NCI-H1417 treated with DMSO at 0.1 percent for 48 hours (cell line): ENCODE measurements around the gene MGAT5.

Experiments used
- DNase-seq: peaks from one replicate; lab custom pipeline; 2025; lab: John Stamatoyannopoulos, UW

The MGAT5 gene

DNA sequence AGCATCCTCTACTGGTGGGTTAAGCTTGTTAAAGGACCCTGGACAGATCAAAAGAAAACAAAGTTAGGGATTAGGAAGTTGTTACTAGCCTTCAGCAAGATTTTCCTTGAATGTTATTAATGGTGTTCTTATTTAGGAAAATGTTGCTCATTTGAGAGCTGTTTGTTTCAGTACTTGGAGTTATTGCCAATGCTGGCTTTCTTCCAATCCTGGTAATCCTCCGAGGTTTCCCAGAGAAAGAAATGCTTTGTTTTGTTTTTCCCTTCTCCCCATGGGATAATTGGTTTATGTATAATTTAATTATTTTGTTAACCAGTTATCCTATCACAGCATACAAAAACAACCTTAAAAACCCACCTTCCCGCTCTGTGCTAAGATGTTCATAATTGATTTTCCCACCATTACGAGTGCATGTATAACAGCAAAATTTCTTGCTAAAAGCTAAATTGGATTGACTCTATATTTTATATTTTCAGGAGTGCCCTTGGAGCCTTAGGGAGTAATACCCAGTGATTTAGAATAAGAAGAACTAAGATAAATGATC lies 79.8 kb downstream of the MGAT5 start:
- DNase-seq = no peak

DNA sequence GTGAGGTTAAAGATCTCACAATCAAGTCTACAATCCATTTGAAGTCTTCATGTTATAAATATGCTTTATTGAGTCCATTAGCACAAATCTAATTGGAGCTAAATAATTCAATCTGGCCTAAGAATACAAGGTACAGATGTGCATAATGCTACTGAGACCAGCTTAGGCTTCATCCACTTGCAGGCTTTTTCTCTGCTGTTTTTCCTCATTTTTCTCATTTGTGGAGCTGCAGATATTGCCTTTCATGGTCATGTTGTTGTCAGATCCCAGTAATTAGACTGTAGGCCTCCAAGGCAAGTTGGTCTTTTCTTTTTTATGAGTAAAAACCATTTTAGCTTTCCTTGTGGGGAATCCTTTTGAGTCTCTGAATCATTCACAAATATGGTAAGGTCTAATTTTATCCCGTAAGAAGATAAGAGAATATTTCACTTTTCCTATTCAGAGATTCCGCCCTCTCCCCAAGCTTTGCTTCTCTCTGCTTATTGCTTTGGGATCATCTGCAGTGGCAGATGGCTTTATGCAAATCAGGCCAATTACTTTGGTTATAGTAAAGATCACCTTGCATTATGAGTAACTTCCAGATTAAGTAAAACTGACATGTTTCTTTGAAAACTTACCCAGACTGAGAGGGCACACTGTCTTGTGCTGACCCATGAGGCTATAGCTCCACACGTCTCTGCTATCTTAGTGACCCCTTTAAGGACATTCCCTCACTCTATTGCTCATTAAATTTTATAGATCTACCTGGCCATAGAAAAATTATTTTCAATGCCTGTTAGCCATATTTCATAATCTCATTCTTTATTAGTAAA lies 80.9 kb downstream of the MGAT5 start:
- DNase-seq = no peak

DNA sequence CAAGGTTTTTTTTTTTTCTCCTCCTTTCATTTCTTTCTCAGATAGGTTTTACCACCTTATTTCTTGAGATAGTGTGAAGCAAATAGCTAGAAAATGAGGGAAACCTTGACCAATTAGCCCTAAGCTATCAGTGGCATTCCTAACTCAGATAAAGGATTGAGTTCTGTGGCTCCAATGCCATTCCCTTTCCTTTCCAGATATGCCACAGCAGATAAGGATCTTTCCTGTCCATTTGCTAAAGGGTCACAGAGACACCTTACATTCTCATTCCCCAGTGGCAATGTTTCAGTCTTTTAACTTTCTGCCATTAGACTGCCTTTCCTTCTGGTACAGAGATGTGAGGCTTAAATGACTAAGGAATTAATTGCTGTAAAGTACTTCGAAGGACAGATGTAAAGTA lies 81.7 kb downstream of the MGAT5 start:
- no peak for DNase-seq

DNA sequence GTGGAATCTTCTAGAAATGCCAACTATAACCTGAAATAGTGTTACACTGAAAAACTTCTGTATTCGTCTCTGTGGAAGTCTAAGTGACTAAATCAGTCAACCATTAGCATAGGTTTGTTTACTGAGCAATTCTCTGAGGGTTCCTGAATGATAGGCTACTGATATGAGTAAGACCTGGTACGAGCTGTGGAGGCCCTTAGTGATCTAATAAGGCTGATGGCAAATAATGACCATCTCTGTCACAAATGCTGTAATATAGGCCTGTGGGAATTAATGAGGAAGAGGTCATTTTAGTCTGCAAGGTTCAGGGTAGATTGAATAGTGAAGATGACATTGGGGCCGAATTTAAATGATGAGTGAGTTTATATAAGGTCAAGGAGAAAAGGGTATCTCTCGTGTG lies 82.5 kb downstream of the MGAT5 start:
- no peak for DNase-seq

DNA sequence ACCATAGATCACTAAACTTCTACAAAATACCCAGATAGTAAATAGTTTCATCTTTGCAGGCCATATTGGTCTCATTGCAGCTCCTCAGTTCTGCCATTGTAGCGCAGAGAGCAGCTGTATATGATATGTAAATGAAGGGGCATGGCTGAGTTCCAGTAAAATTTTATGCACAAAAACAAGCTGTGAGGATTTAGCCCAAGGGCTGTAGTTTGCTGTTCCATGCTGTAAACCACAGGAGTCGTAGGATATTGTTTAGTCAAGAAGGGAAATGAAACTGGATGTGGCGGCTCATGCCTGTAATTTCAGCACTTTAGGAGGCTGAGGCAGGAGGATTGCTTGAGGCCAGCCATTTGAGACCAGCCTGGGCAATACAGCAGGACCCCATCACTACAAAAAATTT lies 83.0 kb downstream of the MGAT5 start:
- no peak for DNase-seq

DNA sequence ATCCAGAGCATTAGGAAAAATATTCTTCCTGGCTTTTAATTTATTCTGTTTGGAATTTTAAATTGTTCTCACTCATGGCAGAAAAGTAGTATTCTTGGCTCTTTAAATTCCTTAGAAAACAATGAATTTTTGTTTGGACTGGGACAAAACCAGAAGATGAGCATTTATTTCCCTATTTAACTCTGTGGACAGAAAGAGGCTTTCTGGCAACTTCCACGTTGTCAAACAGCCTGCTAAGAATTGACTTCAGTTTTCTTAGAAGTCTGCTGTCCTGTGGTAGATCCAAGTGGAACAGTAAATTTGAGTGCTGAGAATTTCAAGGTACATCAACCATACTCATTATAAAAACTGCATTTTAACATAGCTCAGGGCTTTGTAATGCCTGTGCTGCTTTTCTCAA lies 83.8 kb downstream of the MGAT5 start:
- no peak for DNase-seq

DNA sequence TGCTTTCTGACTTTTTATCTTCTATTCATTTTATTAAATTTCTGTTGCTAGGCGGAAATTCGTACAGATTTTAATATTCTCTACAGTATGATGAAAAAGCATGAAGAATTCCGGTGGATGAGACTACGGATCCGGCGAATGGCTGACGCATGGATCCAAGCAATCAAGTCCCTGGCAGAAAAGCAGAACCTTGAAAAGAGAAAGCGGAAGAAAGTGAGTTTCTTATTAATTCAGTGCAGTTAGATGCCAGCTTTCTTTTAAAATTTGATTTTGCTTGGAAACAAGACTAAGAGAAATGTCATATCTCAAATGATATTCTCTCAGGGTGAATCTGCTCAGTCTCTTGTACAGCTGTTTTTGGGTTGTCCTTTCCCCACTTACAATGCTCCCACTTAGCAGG lies 84.3 kb downstream of the MGAT5 start:
- DNase-seq = no peak

DNA sequence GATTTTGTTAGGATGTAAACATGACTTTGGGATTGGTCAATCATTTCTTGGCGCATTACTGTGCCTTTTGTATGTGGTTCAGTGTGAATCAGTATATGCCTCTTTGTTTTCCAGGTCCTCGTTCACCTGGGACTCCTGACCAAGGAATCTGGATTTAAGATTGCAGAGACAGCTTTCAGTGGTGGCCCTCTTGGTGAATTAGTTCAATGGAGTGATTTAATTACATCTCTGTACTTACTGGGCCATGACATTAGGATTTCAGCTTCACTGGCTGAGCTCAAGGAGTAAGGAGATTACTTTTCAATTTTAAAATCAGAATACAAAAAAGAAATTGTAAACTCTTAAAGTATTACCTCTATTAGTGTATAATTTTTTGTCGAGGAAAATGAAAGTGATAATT lies 87.6 kb downstream of the MGAT5 start:
- DNase-seq = no peak

DNA sequence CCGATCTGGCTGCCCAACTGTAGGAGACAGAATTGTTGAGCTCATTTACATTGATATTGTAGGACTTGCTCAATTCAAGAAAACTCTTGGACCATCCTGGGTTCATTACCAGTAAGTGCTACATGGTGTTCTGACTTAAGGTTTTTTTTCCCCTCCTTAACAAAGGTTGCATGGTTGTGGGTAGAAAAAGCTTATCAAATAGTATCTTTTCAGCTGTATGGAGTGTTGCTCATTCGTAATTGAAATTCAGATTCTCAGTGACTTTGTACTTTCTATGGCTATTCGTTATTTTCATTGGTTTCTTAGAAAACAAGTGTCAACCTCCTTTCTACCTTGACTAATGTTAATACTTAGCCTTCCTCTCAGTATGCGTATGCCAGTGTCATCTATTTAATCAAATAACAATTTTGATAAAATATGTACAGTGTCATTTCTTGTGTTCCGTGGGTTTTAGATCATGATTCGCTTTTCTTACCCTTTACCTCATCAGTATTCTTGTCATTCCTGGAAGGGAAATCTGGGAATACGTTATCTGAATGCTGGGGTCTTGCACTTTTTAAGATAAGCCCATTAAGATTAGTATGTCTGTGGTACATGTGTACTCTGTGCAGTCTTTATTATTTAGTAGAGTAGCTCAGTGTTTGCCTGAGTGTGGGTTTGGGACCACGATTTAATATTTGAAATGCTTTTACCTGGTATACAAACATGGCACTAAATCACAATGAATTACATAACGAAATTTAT lies 91.3 kb downstream of the MGAT5 start:
- DNase-seq = no peak

DNA sequence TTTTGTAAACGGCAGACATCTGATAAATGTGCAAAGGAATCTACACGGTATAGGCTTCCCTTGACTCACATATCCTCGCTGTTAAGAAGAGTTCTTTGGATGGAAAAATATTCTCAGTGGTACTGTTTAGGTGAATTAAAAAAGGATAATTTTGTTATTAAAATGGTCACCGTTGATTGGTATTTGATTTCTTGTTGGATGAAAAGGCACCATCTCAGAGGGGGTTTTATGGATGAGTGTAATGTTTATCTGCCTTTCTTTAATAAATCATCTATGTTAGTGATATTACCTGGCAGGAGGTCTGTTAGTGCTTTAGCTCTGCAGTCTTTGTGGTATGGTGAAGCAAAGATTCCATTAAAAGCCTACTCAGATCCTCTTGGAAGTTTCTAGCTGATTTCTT lies 92.3 kb downstream of the MGAT5 start:
- DNase-seq = no peak

DNA sequence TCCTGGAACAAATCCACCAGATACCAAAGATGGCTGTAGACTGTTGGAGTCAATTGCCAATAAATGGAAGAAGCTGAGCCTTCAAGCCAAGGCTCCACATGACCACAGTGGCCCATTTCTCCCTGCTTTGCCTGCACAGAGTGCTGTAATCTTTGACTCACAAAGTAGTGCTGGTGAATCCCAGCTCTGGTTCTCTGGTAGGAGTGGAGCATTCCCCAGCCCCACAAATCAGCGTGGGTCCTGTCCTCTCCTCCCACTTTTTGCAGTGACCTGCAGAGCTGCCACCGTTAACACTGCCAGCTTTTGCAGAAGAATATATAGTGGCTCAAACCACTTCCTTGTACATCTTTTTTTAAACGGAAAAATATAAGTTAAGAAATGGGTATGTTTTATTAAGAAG lies 93.9 kb downstream of the MGAT5 start:
- no peak for DNase-seq

DNA sequence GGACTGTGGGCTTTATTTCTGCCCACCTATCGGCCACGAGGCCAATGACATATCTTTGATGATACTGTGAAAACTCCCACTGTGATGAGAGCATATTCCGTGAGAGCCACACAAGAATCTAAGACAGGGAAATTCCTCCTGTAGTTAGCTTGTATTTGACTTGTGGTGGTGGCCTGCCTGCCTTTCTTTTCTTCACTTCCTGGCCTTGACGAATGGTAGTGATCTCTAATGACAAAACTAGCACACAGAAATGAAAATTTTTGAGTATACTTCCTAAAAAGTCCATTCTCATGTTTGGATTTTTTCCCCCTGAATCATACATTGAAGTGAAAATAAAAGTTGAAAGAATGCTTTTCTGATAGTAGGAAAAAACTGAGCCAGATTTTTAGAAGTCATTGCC lies 94.4 kb downstream of the MGAT5 start:
- DNase-seq = no peak

DNA sequence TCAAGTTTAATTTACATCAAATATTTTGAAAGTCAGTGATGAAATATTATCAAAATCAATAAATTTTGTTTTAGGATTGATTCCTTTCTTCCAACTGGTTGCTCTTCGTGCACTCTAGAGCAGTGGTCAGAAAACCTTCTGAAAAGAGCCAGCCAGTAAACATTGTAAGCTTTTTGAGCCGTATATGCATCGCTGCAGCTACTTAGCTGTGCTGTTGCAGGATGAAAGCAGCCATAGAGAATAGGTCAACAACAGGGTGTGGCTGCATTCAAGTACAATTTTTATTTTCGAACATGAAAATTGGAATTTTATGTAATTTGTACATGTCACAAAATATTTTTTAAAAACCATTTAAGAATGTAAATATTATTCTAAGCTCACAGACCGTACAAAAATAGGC lies 94.9 kb downstream of the MGAT5 start:
- DNase-seq = no peak

DNA sequence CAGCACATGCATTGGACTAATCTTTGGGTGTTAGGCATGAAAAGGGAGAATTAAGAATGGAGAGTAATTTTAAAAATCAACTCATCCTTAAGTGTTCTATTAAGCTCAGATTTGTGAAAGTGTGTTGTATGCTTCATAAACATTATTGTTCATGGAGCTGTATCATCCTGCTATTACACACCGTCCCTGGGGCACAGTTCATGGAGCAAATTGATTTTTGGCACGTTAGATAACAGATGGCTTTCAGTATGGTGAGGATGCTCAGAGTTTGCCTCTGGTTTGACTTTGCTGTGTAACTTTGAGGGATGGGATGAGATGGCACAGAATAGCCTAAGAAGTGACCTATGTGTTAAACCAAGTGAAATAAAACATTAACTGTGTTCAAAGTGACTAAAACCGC lies 97.1 kb downstream of the MGAT5 start:
- no peak for DNase-seq

DNA sequence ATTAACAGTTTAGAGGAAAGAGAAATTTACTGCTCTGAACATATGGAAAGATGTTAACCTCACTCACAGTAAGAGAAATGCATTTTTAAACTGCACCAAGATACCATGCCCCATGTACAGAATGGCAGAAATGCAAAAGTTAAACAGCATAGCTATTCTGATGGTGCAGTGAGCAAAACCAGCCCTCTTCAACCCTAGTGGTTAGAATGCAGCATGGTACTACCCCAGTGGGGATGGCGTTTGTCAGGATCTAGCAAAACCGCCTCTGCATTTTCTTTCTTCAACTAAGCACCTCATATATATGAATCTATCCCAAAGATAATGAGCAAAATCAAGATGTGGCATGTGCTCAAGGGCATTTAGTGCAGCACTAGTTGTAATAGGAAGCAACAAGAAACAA lies 98.0 kb downstream of the MGAT5 start:
- DNase-seq = no peak

DNA sequence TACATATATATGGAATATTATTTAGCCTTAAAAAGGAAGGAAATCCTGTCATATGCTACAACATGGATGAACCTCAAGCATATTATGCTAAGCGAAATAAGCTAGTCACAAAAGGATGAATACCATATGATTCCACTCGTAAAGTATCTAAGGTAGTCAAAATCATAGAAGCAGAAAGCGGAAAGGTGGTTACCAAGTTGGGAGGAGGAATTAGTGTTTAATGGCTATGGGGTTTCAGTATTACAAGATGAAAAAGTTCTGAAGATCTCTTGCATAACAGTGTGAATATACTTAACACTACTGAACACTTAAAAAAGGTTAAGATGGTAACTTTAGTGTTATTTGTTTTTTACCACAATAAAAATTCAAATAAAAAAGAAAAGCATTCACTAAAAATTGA lies 99.0 kb downstream of the MGAT5 start:
- no peak for DNase-seq

DNA sequence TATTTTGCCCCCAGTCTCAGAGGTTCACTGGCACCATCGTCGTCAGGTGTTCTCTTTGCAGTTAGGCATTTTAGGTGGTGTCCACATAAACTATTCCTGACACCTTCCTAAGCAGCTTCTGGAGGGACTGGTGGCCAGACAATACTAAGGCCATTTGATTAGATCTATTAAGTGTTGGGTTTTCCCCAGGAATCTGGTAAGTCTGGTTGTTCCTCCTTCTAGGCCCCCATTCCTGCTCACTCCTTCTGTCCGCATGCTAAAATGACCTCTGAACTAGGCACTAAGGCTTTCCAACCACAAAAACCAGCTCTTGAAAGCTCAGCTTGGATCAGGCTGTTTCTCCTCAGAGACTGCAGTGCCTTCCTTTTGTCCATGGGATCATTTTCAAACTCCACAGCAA lies 100.7 kb downstream of the MGAT5 start:
- DNase-seq = no peak

DNA sequence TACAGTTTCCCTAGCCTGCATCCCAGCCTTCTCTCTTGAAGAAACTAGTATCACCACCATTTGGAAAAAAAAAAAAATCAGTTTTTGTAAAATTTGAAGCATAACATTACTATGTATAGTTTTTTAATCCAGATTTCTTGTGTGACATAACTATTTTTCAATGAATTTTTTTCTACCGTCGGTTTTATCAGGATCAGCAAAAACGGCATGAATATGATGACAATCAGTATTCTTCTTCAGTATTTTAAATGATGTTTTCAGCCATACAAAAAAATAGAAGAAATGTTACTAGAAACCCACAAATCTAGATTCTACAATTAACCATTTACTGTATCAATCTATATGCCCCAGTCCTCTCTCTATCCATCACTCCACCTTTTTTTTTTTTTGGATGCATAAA lies 103.9 kb downstream of the MGAT5 start:
- no peak for DNase-seq

DNA sequence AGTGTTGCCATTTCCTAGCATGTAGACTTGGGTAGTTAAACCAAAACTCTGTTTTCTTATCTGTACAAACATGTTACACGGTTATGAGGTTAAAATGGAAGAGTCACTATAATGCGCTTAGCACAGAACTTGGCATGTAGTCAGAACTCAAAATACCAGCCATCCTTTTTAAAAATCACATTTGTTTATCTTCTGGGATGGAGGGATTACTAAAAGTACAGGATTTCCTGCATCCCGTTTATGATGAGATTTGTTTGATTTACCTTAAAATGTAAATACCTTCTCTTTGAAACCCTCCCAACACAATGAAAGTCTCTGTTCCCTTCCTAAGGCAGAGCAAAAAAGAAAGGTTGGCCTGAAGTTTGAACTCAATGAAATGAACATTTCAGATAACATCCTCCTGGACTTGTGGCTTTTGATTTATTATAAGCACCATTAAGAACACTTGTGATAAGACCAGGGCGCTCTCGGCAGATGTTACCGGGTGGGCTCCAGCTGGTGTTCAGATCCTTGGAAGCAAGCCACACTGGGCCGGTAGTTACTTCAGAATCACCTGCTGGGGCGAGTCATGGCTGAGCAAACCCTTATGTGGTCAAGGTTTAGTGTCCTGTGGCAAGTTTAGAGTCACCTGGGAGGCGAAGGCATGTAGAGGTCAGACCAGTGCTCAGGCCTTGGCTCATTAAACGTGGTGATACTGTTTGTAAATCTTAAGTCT lies 105.7 kb downstream of the MGAT5 start:
- DNase-seq = no peak

DNA sequence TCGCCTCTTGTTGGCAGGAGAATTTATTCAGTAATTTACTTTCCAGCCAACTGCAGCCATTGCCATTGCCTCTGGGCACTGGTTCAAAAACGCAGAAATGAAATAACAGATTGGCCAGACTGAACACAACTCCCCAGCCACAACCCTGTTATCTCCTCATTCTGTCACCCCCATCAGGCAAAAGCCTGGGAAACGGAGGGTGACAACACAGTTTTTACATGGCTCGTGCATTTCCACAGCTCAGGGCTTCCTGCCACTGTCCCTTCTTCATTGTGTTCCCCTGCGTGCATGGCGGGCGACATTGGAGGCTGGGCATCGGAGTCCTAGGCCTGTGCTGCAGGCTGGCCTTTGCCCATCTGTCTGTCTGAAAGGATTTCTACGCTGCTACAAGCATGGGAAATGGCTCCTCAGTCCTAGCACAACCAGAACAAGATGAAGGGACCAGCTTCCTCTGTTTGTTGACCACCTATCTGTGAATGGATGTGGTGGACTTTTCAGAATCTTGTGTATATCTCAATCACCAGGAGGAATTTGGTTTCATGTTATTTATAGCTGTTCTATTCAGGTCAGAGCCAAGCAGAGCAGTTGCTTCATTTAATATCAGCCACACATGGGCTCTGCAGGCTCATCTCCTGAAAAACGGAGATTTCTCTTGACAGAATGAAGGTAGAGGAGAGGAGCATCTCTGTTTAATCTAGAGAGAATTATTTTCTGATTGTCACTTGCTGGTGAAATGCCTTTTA lies 107.0 kb downstream of the MGAT5 start:
- no peak for DNase-seq

DNA sequence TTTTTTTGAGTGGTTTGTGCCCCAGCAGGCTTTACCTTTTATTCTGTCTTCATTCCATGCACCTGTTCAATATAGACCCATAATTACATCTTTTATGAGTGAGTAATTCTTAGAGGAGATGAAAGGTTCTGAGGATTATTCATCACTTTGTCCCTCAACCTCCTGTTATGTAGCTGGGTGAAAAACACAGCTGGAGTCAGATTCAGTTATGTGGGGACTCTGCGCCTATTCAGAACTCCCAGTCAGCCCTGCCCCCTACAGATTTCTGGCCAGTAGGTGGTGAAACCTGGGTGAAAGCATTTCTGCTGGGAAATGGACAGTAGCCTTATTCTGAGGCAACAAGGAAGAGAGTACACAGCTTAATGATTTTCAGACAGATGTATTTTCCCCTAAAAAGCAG lies 107.8 kb downstream of the MGAT5 start:
- DNase-seq = peak; percentile 92

DNA sequence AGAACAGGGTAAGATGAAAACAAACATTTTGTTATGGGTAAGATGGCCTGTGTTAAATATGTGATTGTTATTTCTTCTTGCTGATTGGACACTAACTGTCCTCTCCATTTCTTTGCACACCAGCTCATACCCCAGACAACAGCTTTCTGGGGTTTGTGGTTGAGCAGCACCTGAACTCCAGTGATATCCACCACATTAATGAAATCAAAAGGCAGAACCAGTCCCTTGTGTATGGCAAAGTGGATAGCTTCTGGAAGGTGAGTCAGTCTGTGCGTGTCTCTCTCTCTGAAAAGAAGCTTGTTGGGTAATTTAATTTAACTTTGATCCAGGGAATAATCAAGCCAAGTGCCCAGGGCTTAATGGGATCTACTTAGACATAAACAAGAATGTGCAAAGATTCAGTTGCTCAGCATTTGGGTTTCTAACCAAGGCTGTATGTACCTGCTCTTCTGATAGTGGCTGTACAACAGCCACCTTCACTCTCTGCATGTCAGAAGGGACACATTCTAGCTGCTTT lies 108.3 kb downstream of the MGAT5 start:
- no peak for DNase-seq
